ENCODE measurements around the gene FOXO6.

Gene FOXO6

GRCh38 chr1:41423511-41424191 is 62.4 kb downstream of the FOXO6 start:
- no peak for TF ChIP-seq CTCF (IDR thresholded peaks at IDR 0.05)
- Histone ChIP-seq H3K4me1 (ENCODE audit: control insufficient read depth in 1 of 2, insufficient read depth in 1 of 2, low read depth in 1 of 2, low read length in 1 of 2) (peaks cover 14 to 15% of the 10 kb centered on the region in 2 experiments), H3K36me3 (no peaks in the 10 kb centered on the region), H3K27me3 (peaks cover 16% of the 10 kb centered on the region), H3K27ac (no peak overlapping the region), H3K9me3 (no peaks in the 10 kb centered on the region), H3K4me3 (ENCODE audit: low read depth in 1 of 2, low read length in 1 of 2) (no peak overlapping the region)

- H3K27ac ChIP-seq = no peak overlapping the region
- peaks cover 24 to 25% of the 10 kb centered on the region in 2 experiments for H3K4me1 ChIP-seq (ENCODE audit: control insufficient read depth in 1 of 2, insufficient read depth in 1 of 2, low read depth in 1 of 2, low read length in 1 of 2)
- H3K27me3 ChIP-seq = peaks cover 16% of the 10 kb centered on the region
- H3K9me3 ChIP-seq = no peaks in the 10 kb centered on the region
- TF ChIP-seq CTCF (IDR thresholded peaks at IDR 0.05) = no peak
- H3K36me3 ChIP-seq = no peaks in the 10 kb centered on the region
- no peak overlapping the region for H3K4me3 ChIP-seq (ENCODE audit: low read depth in 1 of 2, low read length in 1 of 2)
Observed at GRCh38 chr1:41424581-41425118, 63.4 kb downstream of the FOXO6 start.

- Histone ChIP-seq H3K27me3 (peaks cover 16% of the 10 kb centered on the region), H3K4me3 (ENCODE audit: low read depth in 1 of 2, low read length in 1 of 2) (no peak overlapping the region), H3K4me1 (ENCODE audit: control insufficient read depth in 1 of 2, insufficient read depth in 1 of 2, low read depth in 1 of 2, low read length in 1 of 2) (peaks cover 24 to 25% of the 10 kb centered on the region in 2 experiments), H3K36me3 (no peaks in the 10 kb centered on the region), H3K27ac (no peak overlapping the region), H3K9me3 (no peaks in the 10 kb centered on the region)
- TF ChIP-seq CTCF (IDR thresholded peaks at IDR 0.05) = no peak
Observed at GRCh38 chr1:41425369-41425768, 64.1 kb downstream of the FOXO6 start.

- Histone ChIP-seq H3K4me1 (ENCODE audit: control insufficient read depth in 1 of 2, insufficient read depth in 1 of 2, low read depth in 1 of 2, low read length in 1 of 2) (peaks cover 24 to 25% of the 10 kb centered on the region in 2 experiments), H3K27ac (no peak overlapping the region), H3K27me3 (peaks cover 16% of the 10 kb centered on the region), H3K4me3 (ENCODE audit: low read depth in 1 of 2, low read length in 1 of 2) (no peak overlapping the region), H3K36me3 (no peaks in the 10 kb centered on the region), H3K9me3 (no peaks in the 10 kb centered on the region)
- TF ChIP-seq CTCF (IDR thresholded peaks at IDR 0.05) = no peak
Observed at GRCh38 chr1:41426201-41426890, 65.1 kb downstream of the FOXO6 start.

GRCh38 chr1:41427122-41427913 is 66.1 kb downstream of the FOXO6 start:
- Histone ChIP-seq H3K9me3 (no peaks in the 10 kb centered on the region), H3K27ac (peak overlapping the region; percentile 87), H3K4me3 (ENCODE audit: low read depth in 1 of 2, low read length in 1 of 2) (no peak overlapping the region), H3K36me3 (no peaks in the 10 kb centered on the region), H3K27me3 (peaks cover 16% of the 10 kb centered on the region), H3K4me1 (ENCODE audit: control insufficient read depth in 1 of 2, insufficient read depth in 1 of 2, low read depth in 1 of 2, low read length in 1 of 2) (peaks cover 24 to 25% of the 10 kb centered on the region in 2 experiments)
- no peak for TF ChIP-seq CTCF (IDR thresholded peaks at IDR 0.05)

Measured in neutrophil (primary cell).